Skeletal muscle satellite cell (primary cell): ENCODE measurements around the gene PLEKHJ1.
"Not testable (repeated sequence)": the region's sequence is repeated elsewhere in the genome, so short reads cannot be mapped to it uniquely, and the experiment has no call there.

ENCODE experiments used
- H3K27me3 ChIP-seq: 2 replicates; pipeline ENCODE4 v1.7.0; 2013; ENCODE audit warnings: low read length; ENCODE audit not compliant: control insufficient read depth, insufficient read depth
- H3K36me3 ChIP-seq: 2 replicates; pipeline ENCODE4 v1.7.0; 2013; ENCODE audit warnings: mild to moderate bottlenecking, control low read depth, low read length; ENCODE audit not compliant: insufficient read depth
- H3K4me1 ChIP-seq: 2 replicates; pipeline ENCODE4 v1.7.0; 2013; ENCODE audit warnings: low read length; ENCODE audit not compliant: control insufficient read depth, insufficient read depth
- H3K4me2 ChIP-seq: 2 replicates; pipeline ENCODE4 v1.7.0; 2013; ENCODE audit warnings: mild to moderate bottlenecking, low read length
- H3K4me3 ChIP-seq: 2 replicates; pipeline ENCODE4 v1.7.0; 2013; ENCODE audit warnings: low read length
- H3K9ac ChIP-seq: 2 replicates; pipeline ENCODE4 v1.7.0; 2013; ENCODE audit warnings: mild to moderate bottlenecking, low read depth, low read length, moderate library complexity
- H3K9me3 ChIP-seq: replicated peaks from 2 replicates; pipeline ENCODE4 v1.7.0; 2013; ENCODE audit warnings: mild to moderate bottlenecking, control low read depth, low read length

The PLEKHJ1 gene

DNA sequence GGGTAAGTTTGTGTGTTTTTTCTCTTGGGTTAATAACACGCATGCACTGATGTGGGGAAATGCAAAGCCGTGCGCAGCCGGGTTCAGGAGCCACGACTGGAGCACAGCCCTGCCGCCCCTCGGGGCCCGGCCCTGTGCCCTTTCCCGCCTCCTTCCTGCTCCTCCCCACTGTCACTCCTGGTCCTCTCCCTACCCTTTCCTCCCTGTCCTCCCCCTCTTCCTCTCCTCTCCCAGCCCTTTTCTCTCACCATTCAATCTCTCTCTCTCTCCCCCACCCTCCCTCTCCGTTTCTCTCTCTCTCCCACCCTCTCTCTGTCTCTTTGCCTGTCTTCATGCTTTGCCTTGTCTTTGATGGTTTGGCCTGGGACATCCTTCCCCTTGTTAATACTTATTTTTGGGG lies 27.2 kb downstream of the PLEKHJ1 start:
- H3K4me1 ChIP-seq, result peaks cover 29% of the 10 kb centered on the region
- H3K27me3 ChIP-seq, result no peaks in the 10 kb centered on the region
- H3K9me3 ChIP-seq, result no peaks in the 10 kb centered on the region
- H3K4me2 ChIP-seq, result peak overlapping the region; percentile 57
- H3K4me3 ChIP-seq, result no peak overlapping the region
- H3K9ac ChIP-seq, result no peak overlapping the region
- H3K36me3 ChIP-seq, result peaks cover 74% of the 10 kb centered on the region

DNA sequence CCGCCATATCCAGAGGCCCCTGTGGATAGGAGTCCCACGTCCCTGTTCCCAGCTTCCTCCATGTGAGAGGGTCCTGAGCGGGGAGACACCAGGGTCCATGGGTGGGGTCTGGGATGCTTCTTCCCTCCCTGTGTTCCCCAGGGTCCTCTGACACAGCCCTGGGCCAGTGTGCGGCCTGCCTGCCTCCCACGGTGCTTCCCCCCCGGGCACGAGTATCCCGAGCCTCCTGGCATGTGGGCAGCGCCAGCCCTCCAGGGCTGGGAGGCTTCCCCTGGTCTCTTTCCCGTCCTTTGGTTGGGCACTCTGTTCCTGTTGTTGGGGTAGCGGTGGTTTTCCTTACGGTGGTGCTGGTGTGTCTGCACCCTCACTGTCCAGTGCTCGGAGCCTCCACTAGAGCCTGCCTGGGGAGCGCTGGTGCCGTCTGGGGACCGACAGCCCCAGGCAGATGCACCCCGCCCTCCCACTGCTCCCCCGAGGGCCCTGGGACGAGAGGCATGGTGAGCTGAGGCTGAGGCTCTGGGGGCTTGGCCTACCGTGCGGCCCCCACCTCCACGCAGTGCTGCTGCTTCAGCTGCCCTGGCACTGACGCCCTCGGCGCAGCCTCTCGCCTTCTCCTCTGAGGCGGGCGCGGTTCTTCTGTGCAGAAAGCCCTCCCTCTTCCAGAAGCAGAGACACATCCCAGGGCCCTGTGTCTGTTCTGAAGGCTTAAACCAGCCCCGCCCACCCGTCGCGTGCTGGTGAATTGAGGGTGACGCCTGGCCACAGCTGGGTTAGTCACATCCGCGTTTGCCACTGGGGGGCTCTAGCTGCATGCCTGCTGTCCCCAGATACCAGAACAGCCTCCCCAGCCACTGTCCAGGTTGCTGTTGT lies 27.9 kb downstream of the PLEKHJ1 start:
- Histone ChIP-seq H3K9ac (peak overlapping the region; percentile 19), H3K9me3 (no peaks in the 10 kb centered on the region), H3K36me3 (peaks cover 75% of the 10 kb centered on the region)

DNA sequence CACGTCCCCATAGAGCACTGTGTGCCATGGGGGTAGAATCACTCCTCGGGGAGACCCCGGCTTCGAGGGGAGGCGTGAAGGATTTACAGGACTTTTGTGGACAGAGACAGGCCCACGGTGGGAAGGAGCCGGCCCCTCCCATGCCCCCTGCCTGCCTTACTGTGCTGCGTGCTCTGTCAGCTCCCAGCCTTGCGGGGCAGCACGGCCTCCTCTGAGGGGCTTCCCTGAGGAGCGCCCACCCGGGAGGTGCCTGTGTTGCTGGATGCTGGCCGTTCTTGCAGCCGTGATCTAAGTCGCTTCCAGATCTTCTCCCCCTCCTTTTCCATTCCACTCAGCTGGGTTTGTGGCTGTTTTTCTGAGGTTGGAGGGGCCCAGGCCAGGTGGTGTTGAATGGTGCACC lies 29.1 kb downstream of the PLEKHJ1 start:
- Histone ChIP-seq H3K4me3 (no peak overlapping the region), H3K9me3 (no peaks in the 10 kb centered on the region), H3K27me3 (no peaks in the 10 kb centered on the region), H3K9ac (no peak overlapping the region), H3K36me3 (peaks cover 73% of the 10 kb centered on the region), H3K4me1 (peaks cover 21% of the 10 kb centered on the region), H3K4me2 (no peak overlapping the region)

More for the DNA sequence above, 27.9 kb downstream of the PLEKHJ1 start:
- Histone ChIP-seq H3K4me1 (peaks cover 22% of the 10 kb centered on the region), H3K4me3 (peak overlapping the region; percentile 18), H3K27me3 (no peaks in the 10 kb centered on the region), H3K4me2 (peak overlapping the region; percentile 57)

DNA sequence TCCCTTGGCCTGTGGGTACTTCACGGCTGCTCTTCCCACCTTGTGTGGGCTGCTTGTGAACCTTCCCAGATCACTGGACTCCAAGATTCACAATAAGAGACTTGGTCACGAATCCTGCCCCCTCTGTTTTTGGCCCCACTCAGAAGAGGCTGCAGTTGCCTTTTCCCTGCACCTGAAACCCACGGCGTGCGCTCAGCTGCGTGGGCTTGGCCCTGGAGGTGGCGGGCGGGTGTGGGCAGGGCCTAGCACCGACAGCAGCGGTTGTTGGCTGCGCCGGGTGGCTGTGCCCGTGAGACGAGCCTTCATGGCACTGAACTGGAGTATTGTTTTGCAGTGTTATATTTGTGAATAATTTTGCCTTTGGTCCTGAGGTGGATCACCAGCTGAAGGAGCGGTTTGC lies 33.8 kb downstream of the PLEKHJ1 start:
- no peaks in the 10 kb centered on the region for H3K27me3 ChIP-seq
- no peaks in the 10 kb centered on the region for H3K9me3 ChIP-seq
- H3K4me2 ChIP-seq, result no peak overlapping the region
- H3K9ac ChIP-seq, result no peak overlapping the region
- H3K4me1 ChIP-seq, result peaks cover 3% of the 10 kb centered on the region
- H3K4me3 ChIP-seq, result no peak overlapping the region
- peaks cover 51% of the 10 kb centered on the region for H3K36me3 ChIP-seq

DNA sequence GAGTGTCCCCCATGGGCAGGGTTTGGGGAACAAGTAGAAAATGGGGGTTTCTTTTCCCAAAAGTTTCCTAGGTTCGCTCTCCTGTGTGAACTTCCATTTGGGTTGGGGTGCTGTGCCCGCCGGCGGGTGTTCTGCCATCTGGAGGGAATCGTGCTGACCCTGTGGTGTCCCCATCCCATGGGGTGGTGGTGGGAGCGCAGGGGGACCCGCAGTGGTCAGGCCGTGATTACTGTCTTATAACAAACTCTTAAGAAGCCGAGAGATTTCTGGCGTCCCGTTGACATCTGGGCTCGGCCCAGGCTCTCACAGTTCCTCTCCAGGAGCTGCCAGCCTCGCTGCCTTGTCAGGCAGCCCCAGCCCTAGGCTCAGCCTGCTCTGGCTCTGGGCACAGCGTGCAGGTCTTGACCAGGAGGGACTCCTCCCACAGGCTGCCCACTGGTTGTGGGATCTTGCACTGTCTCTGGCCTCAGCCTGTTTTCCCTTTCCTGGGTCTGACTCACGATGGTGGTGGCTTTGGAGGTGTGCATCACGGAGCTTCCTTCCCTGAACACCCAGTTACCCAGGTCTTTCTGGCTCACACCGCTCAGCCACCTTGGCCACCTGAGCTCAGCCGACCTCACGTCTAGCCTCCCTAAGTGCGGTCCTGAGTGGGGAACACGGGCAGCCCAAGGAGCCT lies 34.5 kb downstream of the PLEKHJ1 start:
- Histone ChIP-seq H3K4me1 (no peaks in the 10 kb centered on the region), H3K4me3 (no peak overlapping the region)

DNA sequence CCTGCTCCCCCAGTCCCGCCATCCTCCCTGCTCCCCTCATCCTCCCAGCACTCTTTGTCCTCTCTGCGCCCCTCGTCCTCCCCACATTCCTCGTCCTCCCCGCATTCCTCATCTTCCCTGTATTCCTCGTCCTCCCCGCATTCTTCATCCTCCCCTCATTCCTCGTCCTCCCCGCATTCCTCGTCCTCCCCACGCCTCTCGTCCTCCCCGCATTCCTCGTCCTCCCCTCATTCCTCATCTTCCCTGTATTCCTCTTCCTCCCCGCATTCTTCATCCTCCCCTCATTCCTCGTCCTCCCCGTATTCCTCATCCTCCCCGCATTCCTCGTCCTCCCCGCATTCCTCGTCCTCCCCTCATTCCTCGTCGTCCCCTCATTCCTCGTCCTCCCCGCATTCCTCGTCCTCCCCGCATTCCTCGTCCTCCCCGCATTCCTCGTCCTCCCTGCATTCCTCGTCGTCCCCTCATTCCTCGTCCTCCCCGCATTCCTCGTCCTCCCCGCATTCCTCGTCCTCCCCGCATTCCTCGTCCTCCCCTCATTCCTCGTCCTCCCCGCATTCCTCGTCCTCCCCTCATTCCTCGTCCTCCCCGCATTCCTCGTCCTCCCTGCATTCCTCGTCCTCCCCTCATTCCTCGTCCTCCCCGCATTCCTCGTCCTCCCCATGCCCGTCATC lies 35.4 kb downstream of the PLEKHJ1 start:
- peaks cover 56% of the 10 kb centered on the region for H3K36me3 ChIP-seq
- not testable (repeated sequence) for H3K4me1 ChIP-seq, H3K4me3 ChIP-seq, H3K9ac ChIP-seq, H3K27me3 ChIP-seq, H3K4me2 ChIP-seq, H3K9me3 ChIP-seq

More for the DNA sequence above, 34.5 kb downstream of the PLEKHJ1 start:
- H3K27me3 ChIP-seq, result no peaks in the 10 kb centered on the region
- H3K36me3 ChIP-seq, result peaks cover 51% of the 10 kb centered on the region
- H3K4me2 ChIP-seq, result no peak overlapping the region
- no peaks in the 10 kb centered on the region for H3K9me3 ChIP-seq
- no peak overlapping the region for H3K9ac ChIP-seq

DNA sequence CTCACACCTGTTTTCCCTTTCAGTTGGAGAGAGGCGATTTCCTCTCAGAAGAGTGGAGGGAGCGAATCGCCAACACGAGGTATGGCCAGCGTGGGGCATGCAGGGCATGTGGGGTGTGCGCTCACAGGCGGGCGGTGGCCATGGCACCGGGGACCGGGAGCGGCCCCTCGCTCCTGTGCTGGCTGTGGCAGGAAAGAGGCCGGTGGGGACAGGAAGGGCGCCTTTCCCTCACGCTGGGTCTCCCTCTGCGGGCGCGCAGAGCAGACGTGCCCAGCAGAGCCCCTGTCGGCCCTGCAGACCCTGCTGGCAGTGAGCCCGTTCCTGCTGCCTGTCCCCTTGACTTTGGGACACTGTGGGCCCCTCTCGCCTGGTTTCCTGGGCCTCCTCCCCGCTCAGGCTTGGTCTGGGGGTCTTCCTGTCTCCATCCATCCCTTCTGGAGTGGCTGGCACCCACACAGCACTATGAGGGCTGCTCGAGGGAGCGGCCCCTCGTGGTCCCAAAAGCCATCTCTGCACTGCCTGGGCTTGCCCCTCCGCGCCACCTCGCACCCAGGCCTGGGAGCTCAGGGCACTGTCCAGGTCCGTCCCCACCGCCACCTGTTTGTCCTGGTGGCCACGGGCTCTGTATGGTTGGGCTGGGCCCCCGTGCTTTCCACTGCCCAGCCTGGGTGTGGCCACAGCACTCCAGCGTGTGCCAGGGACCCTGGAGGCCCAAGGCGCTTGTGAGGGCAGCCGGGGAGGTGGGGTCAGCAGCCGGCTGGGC lies 36.1 kb downstream of the PLEKHJ1 start:
- Histone ChIP-seq H3K4me2 (no peak overlapping the region), H3K9me3 (no peaks in the 10 kb centered on the region), H3K4me1 (no peaks in the 10 kb centered on the region), H3K27me3 (no peaks in the 10 kb centered on the region), H3K36me3 (peaks cover 63% of the 10 kb centered on the region), H3K4me3 (no peak overlapping the region), H3K9ac (no peak overlapping the region)

DNA sequence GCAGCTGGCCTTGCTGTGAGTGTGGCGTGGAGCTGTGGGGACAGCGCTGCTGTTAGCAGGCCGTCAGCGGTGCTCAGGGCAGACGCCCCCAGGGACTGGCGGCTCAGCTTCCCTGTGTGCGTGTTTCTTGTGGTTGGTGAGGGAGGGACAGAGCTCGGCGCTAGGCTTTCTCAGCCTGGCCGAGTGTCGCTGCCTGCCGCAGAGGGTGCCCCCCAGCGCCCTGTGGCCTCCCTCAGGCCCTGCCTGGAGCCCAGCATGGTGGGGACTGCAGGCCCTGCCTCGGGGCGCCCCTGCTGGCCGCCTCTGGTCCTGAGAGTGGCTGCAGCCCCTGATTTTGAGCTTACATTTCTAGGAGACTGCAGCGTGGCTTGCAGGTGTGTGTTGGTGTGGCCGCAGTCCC lies 36.9 kb downstream of the PLEKHJ1 start:
- Histone ChIP-seq H3K9ac (no peak overlapping the region), H3K4me2 (no peak overlapping the region), H3K9me3 (no peaks in the 10 kb centered on the region), H3K36me3 (peaks cover 68% of the 10 kb centered on the region), H3K4me1 (no peaks in the 10 kb centered on the region), H3K27me3 (no peaks in the 10 kb centered on the region), H3K4me3 (no peak overlapping the region)

DNA sequence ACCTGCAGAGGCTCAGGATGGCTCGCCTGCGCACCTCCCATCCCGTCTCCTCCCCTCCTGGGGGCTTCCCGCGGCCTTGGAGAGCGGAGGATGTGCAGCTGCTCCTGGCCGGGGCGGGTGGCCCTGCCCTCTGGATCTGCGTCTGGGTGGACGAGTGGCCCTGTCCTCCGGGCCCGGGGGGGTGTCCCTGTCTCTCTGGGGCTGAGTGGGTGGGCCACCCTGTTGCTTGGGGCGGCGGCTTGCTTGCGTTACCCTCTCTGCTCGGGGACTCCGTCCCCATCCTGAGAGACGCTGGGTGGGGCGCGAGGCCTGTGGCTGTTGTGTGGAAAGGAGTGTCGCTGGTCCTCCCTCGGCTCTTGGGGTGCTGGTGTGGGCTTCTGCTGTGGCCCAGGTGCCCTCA lies 37.8 kb downstream of the PLEKHJ1 start:
- H3K9me3 ChIP-seq, result no peaks in the 10 kb centered on the region
- no peak overlapping the region for H3K4me2 ChIP-seq
- H3K4me1 ChIP-seq, result no peaks in the 10 kb centered on the region
- H3K4me3 ChIP-seq, result no peak overlapping the region
- H3K9ac ChIP-seq, result no peak overlapping the region
- H3K27me3 ChIP-seq, result no peaks in the 10 kb centered on the region
- H3K36me3 ChIP-seq, result peaks cover 66% of the 10 kb centered on the region

DNA sequence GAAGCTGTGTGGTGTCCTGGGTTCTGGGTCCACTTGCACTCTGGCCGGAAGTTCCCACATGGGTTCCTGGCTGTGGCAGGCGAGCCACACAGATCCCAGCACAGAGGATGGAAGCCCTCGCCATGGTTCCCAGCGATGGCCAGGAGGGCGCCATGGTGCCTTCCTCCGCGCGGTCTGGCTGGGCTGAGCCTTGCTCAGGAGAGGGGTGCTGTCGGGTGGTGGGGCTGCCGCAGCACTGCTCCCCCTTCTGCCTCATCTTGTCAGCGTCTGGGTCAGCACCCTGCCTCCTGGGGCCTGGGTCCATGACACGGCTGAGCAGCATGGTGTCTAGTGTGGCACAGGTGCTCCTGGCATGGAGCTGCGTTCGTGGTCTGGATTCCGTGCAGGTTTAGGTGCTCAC lies 38.9 kb downstream of the PLEKHJ1 start:
- Histone ChIP-seq H3K4me3 (no peak overlapping the region), H3K9ac (no peak overlapping the region), H3K36me3 (peaks cover 69% of the 10 kb centered on the region)

DNA sequence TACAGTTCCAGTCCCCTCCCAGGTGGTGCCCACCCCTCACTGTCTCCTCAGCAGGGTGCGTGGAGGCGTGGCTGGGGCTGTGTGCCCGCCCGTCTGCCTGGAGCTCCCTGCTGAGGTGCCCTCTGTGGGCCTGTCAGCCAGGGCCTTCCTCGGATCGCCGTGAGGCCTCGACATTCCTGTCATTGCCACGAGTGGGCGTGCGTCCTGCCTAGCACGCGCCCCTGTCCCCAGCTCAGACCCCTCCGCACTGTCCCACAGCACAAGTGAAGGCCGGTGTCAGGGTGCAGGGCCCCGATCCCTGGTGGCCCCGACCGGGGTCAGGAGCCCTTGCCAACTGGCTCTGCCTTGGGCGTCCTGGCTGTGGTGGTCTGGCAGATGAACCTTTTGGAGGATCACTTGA lies 40.2 kb downstream of the PLEKHJ1 start:
- no peaks in the 10 kb centered on the region for H3K9me3 ChIP-seq
- peaks cover 78% of the 10 kb centered on the region for H3K36me3 ChIP-seq
- no peak overlapping the region for H3K4me3 ChIP-seq
- no peaks in the 10 kb centered on the region for H3K4me1 ChIP-seq
- H3K27me3 ChIP-seq, result no peaks in the 10 kb centered on the region
- H3K9ac ChIP-seq, result no peak overlapping the region
- H3K4me2 ChIP-seq, result no peak overlapping the region

More for the DNA sequence above, 38.9 kb downstream of the PLEKHJ1 start:
- Histone ChIP-seq H3K4me2 (no peak overlapping the region), H3K4me1 (no peaks in the 10 kb centered on the region), H3K9me3 (no peaks in the 10 kb centered on the region), H3K27me3 (no peaks in the 10 kb centered on the region)
